ENCODE results near the gene STAG1. TPM values are rescaled to one million over a fixed set of nuclear protein-coding genes. Genes with fewer than 3 reads are reported as not detected.

Gene STAG1
- polyA plus RNA-seq, 1 donor from 2014 or later: 30.8 TPM

DNA sequence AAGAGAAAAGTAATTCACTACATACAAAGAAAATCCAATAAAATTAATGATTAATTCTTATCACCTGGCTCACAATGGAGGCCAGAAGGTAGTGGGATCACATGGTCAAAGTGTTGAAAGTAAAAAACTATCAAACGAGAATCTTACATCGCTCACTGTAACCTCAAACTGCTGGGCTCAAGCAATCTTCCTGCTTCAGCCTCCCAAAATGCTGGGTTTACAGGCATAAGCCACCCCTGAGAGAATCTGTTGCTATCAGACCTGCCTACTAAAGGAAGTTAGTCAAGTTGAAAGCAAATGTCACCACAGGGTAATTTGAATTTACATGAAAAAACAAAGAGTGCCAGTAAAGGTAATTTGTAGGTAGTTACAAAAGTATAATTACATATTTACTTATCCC is 398.7 kb downstream of the STAG1 start:
- Histone ChIP-seq H2AFZ (ENCODE audit: low read depth, low read length) (no peak overlapping the region), H3K9me3 (ENCODE audit: low read length) (no peaks in the 10 kb centered on the region), H3K79me2 (replicated peaks; ENCODE audit: insufficient read depth, low read length) (no peaks in the 10 kb centered on the region), H3K9ac (ENCODE audit: low read length) (no peak overlapping the region), H3K36me3 (ENCODE audit: insufficient read depth, low read length) (no peaks in the 10 kb centered on the region), H3K9me2 (ENCODE audit: insufficient read depth, low read length) (no peaks in the 10 kb centered on the region), H3K27ac (ENCODE audit: low read length) (no peak overlapping the region), H3F3A (ENCODE audit: insufficient read depth, low read length, poor library complexity, severe bottlenecking) (no peaks in the 10 kb centered on the region), H3K27me3 (ENCODE audit: insufficient read depth, low read depth, low read length) (no peaks in the 10 kb centered on the region), H3K4me2 (ENCODE audit: low read length) (no peak overlapping the region), H4K20me1 (ENCODE audit: insufficient read depth) (no peaks in the 10 kb centered on the region), H3K4me3 (ENCODE audit: low read length) (no peak overlapping the region)
- TF ChIP-seq CTCF (IDR thresholded peaks at IDR 0.05; ENCODE audit: poor library complexity, severe bottlenecking) (no peak), MXI1 (conservative IDR thresholded peaks at IDR 0.05; ENCODE audit: poor library complexity, severe bottlenecking) (no peak), EZH2 (IDR thresholded peaks at IDR 0.05; ENCODE audit: borderline replicate concordance, insufficient read depth, low read length, poor library complexity, severe bottlenecking) (no peak), RAD21 (conservative IDR thresholded peaks at IDR 0.05) (no peak), EP300 (conservative IDR thresholded peaks at IDR 0.05; ENCODE audit: poor library complexity, severe bottlenecking) (no peak), SMC3 (conservative IDR thresholded peaks at IDR 0.05; ENCODE audit: poor library complexity) (no peak)

DNA sequence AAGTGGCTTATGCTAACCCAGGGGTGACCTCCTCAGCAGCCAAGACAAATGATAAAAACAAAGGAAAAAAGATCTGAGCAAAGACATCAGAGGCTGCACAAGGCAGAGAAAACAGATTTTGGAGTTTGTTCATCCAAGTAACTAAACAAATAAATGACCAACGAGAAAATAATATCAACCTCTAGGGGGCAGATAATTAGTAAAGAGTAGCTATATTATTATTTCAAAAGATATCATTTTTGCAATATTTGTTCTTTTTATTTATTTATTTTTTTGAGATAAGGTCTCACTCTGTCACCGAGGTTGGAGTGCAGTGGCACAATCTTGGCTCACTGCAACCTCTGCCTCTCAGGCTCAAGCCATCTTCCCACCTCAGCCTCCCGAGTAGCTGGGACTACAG is 400.3 kb downstream of the STAG1 start:
- H4K20me1 ChIP-seq (ENCODE audit: insufficient read depth): no peaks in the 10 kb centered on the region
- H3K9me2 ChIP-seq (ENCODE audit: insufficient read depth, low read length): no peaks in the 10 kb centered on the region
- TF ChIP-seq, protein P1, sequence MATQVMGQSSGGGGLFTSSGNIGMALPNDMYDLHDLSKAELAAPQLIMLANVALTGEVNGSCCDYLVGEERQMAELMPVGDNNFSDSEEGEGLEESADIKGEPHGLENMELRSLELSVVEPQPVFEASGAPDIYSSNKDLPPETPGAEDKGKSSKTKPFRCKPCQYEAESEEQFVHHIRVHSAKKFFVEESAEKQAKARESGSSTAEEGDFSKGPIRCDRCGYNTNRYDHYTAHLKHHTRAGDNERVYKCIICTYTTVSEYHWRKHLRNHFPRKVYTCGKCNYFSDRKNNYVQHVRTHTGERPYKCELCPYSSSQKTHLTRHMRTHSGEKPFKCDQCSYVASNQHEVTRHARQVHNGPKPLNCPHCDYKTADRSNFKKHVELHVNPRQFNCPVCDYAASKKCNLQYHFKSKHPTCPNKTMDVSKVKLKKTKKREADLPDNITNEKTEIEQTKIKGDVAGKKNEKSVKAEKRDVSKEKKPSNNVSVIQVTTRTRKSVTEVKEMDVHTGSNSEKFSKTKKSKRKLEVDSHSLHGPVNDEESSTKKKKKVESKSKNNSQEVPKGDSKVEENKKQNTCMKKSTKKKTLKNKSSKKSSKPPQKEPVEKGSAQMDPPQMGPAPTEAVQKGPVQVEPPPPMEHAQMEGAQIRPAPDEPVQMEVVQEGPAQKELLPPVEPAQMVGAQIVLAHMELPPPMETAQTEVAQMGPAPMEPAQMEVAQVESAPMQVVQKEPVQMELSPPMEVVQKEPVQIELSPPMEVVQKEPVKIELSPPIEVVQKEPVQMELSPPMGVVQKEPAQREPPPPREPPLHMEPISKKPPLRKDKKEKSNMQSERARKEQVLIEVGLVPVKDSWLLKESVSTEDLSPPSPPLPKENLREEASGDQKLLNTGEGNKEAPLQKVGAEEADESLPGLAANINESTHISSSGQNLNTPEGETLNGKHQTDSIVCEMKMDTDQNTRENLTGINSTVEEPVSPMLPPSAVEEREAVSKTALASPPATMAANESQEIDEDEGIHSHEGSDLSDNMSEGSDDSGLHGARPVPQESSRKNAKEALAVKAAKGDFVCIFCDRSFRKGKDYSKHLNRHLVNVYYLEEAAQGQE (IDR thresholded peaks at IDR 0.05; ENCODE audit: borderline replicate concordance): no peak
- TF ChIP-seq EZH2 (IDR thresholded peaks at IDR 0.05; ENCODE audit: borderline replicate concordance, insufficient read depth, low read length, poor library complexity, severe bottlenecking): no peak
- TF ChIP-seq POLR2AphosphoS5 (IDR thresholded peaks at IDR 0.05): no peak
- no peak for TF ChIP-seq EP300 (conservative IDR thresholded peaks at IDR 0.05; ENCODE audit: poor library complexity, severe bottlenecking)
- TF ChIP-seq MXI1 (conservative IDR thresholded peaks at IDR 0.05; ENCODE audit: poor library complexity, severe bottlenecking): no peak
- TF ChIP-seq RAD21 (conservative IDR thresholded peaks at IDR 0.05): no peak
- no peak for TF ChIP-seq TAF1 (IDR thresholded peaks at IDR 0.05; ENCODE audit: low read depth)
- no peak for TF ChIP-seq SMC3 (conservative IDR thresholded peaks at IDR 0.05; ENCODE audit: poor library complexity)
- TF ChIP-seq CTCF (IDR thresholded peaks at IDR 0.05; ENCODE audit: poor library complexity, severe bottlenecking): no peak
- no peak overlapping the region for H3K4me3 ChIP-seq (ENCODE audit: low read length)
- H3K4me2 ChIP-seq (ENCODE audit: low read length): no peak overlapping the region
- no peak overlapping the region for H3K27ac ChIP-seq (ENCODE audit: low read length)
- H3K27me3 ChIP-seq (ENCODE audit: insufficient read depth, low read depth, low read length): no peaks in the 10 kb centered on the region
- H3F3A ChIP-seq (ENCODE audit: insufficient read depth, low read length, poor library complexity, severe bottlenecking): no peaks in the 10 kb centered on the region
- H2AFZ ChIP-seq (ENCODE audit: low read depth, low read length): no peak overlapping the region
- H3K9ac ChIP-seq (ENCODE audit: low read length): no peak overlapping the region
- no peaks in the 10 kb centered on the region for H3K36me3 ChIP-seq (ENCODE audit: insufficient read depth, low read length)
- H3K79me2 ChIP-seq (replicated peaks; ENCODE audit: insufficient read depth, low read length): no peaks in the 10 kb centered on the region
- H3K9me3 ChIP-seq (ENCODE audit: low read length): no peaks in the 10 kb centered on the region

Measured in neural cell (in vitro differentiated cells).